MCF 10A (cell line): ENCODE data around the gene KEL. TPM values are rescaled to one million over a fixed set of nuclear protein-coding genes. Genes with fewer than 3 reads are reported as not detected.

Experiments used
- Bru-seq: library from RNA; stranded (reverse); fragments of 400-500 nt; gene quantifications from one replicate; lab custom pipeline; 2021; lab: Mats Ljungman, UMichigan
- BruChase-seq, 2 experiments: library from RNA; stranded (reverse); fragments of 400-500 nt; gene quantifications; one replicate each; lab custom pipeline; 2021; lab: Mats Ljungman, UMichigan
- BruUV-seq: library from RNA; stranded (reverse); fragments of 400-500 nt; replicated peaks from 2 replicates; lab custom pipeline; 2021; lab: Mats Ljungman, UMichigan
- CTCF ChIA-PET: fragments of 300-600 bp; sonication (Branson Sonifier 250); formaldehyde crosslinking; extraction: SDS; loops from one replicate; lab custom pipeline; 2021; ENCODE audit warnings: antibody characterized with exemption, inconsistent platforms; lab: Yijun Ruan, JAX
- POLR2A ChIA-PET: fragments of 300-600, 350-650 bp; sonication (Branson Sonifier 250); formaldehyde crosslinking; extraction: SDS; loops from one replicate; lab custom pipeline; 2020; ENCODE audit warnings: antibody characterized with exemption, inconsistent platforms; lab: Yijun Ruan, JAX
- DNase-seq: peaks from one replicate; pipeline ENCODE4 v3.0.0-alpha.2; 2018; ENCODE audit not compliant: unreplicated experiment
- H3K27ac Mint-ChIP-seq: one replicate; pipeline ENCODE4 v1.8.0; 2022; ENCODE audit warnings: mild to moderate bottlenecking, low read depth, mixed read lengths; ENCODE audit not compliant: unreplicated experiment
- H3K27me3 Mint-ChIP-seq: one replicate; pipeline ENCODE4 v1.8.0; 2022; ENCODE audit warnings: mixed read lengths; ENCODE audit not compliant: insufficient read depth, unreplicated experiment
- H3K36me3 Mint-ChIP-seq: one replicate; pipeline ENCODE4 v1.8.0; 2022; ENCODE audit warnings: mild to moderate bottlenecking, moderate library complexity, mixed read lengths; ENCODE audit not compliant: insufficient read depth, unreplicated experiment
- H3K4me1 Mint-ChIP-seq: one replicate; pipeline ENCODE4 v1.8.0; 2022; ENCODE audit warnings: mixed read lengths; ENCODE audit not compliant: insufficient read depth, unreplicated experiment
- H3K4me3 Mint-ChIP-seq: one replicate; pipeline ENCODE4 v1.8.0; 2022; ENCODE audit warnings: mild to moderate bottlenecking, moderate library complexity, mixed read lengths; ENCODE audit not compliant: unreplicated experiment
- H3K9me3 Mint-ChIP-seq: one replicate; pipeline ENCODE4 v1.8.0; 2022; ENCODE audit warnings: mixed read lengths; ENCODE audit not compliant: unreplicated experiment
- CTCF ChIP-seq: fragments of 200-600 bp; IDR thresholded peaks from one replicate; pipeline ENCODE4 v1.8.0; 2022; ENCODE audit warnings: antibody characterized with exemption, mild to moderate bottlenecking; ENCODE audit not compliant: unreplicated experiment
- intact Hi-C: fragments of 100-400 bp; cut with micrococcal nuclease; formaldehyde crosslinking; loops from 2 replicates; pipeline ENCODE4 v1.14.1; 2022
- long read RNA-seq: library from polyadenylated mRNA; stranded (forward); transcript quantifications from one replicate; pipeline ENCODE4 v2.0.0, GENCODE V29; 2022
- total RNA-seq: library from RNA; stranded (reverse); gene quantifications from 2 replicates; pipeline ENCODE4 v1.2.3, GENCODE V29; 2022

Gene KEL
- total RNA-seq = not detected in 2 replicates
- percentile 14 among the genes with signal in this experiment for Bru-seq, nascent RNA
- percentile 17 among the genes with signal in this experiment for BruChase-seq, experiment 1, labeled RNA remaining after a 6-hour chase
- percentile 17 among the genes with signal in this experiment for BruChase-seq, experiment 2, labeled RNA remaining after a 2-hour chase
- long read RNA-seq = 0 reads

GRCh38 chr7:142961973-142962926 lies at the start of gene KEL:
TSS of gene KEL (minus strand) at chr7:142962363. CDS start at chr7:142962206, 157 bp downstream.
- CTCF ChIA-PET = interaction anchor here (0.7 to 1.1 kb wide), 3 partner anchors 40 to 253 kb away, joined by 3 read pairs; no protein-coding TSS in a partner anchor
- Mint-ChIP-seq H3K9me3 (no peaks in the 10 kb centered on the region), H3K4me1 (no peaks in the 10 kb centered on the region), H3K27me3 (peaks cover 55% of the 10 kb centered on the region), H3K4me3 (no peak within 1 kb of the TSS), H3K27ac (no peak within 1 kb of the TSS), H3K36me3 (no peaks in the 10 kb centered on the region)
- intact Hi-C loops = no loop called here
- TF ChIP-seq CTCF = no peak
- POLR2A ChIA-PET = no interaction called here
- BruUV-seq = no TSS peak
- DNase-seq = no peak

- no peak overlapping the region for H3K4me3 Mint-ChIP-seq
- no peaks in the 10 kb centered on the region for H3K4me1 Mint-ChIP-seq
- no TSS peak for BruUV-seq
- CTCF ChIA-PET = interaction anchor here (0.5 to 21.9 kb wide), 25 partner anchors 10 to 890 kb away, joined by 3 to 531 read pairs (median 4); partner anchors contain the start of gene TAS2R40
- DNase-seq = peak; percentile 74
- peak; percentile 95 for TF ChIP-seq CTCF
- no peaks in the 10 kb centered on the region for H3K36me3 Mint-ChIP-seq
- H3K27me3 Mint-ChIP-seq = peaks cover 54% of the 10 kb centered on the region
- no peak overlapping the region for H3K27ac Mint-ChIP-seq
- POLR2A ChIA-PET = interaction anchor here (1.6 kb wide), 1 partner anchor 207 kb away, joined by 9 read pairs; no protein-coding TSS in a partner anchor
- H3K9me3 Mint-ChIP-seq = no peaks in the 10 kb centered on the region
- intact Hi-C loops = loop anchor here (1.0 to 10.0 kb wide), 3 partner anchors 123 to 407 kb away; partner anchors contain the start of gene TRPV6
Observed at GRCh38 chr7:143008007-143008901, 46.1 kb upstream of the KEL start.

GRCh38 chr7:143005632-143006260 lies 43.6 kb upstream of the KEL start:
- Mint-ChIP-seq H3K4me1 (no peaks in the 10 kb centered on the region), H3K4me3 (no peak overlapping the region), H3K36me3 (no peaks in the 10 kb centered on the region), H3K9me3 (no peaks in the 10 kb centered on the region), H3K27me3 (peaks cover 41% of the 10 kb centered on the region), H3K27ac (no peak overlapping the region)
- POLR2A ChIA-PET = interaction anchor here (0.7 to 0.9 kb wide), 3 partner anchors 210 to 217 kb away, joined by 3 read pairs; no protein-coding TSS in a partner anchor
- no peak for TF ChIP-seq CTCF
- intact Hi-C loops = loop anchor here (10.0 kb wide), 2 partner anchors 121 to 409 kb away; partner anchors contain the start of gene TRPV6
- BruUV-seq = no TSS peak
- no peak for DNase-seq
- CTCF ChIA-PET = interaction anchor here (0.6 to 21.9 kb wide), 24 partner anchors 11 to 437 kb away, joined by 3 to 531 read pairs (median 4); partner anchors contain the start of genes EPHB6 and TAS2R40
